ENCODE data around the gene ARHGAP42. TPM values are rescaled to one million over a fixed set of nuclear protein-coding genes. Genes with fewer than 3 reads are reported as not detected.

The ARHGAP42 gene
- total and polyA plus RNA-seq, 2 of the 13 experiments (the other 11 are each of a cell fraction or from before 2014, with no cell fraction given), result 2.5 to 4.3 TPM

GRCh38 chr11:100791103-100791502, 104.0 kb downstream of the ARHGAP42 start (continued):
- no peak for TF ChIP-seq REL (CRISPR knock-in tag; conservative IDR thresholded peaks at IDR 0.05)
- no peak for TF ChIP-seq ARNT (IDR thresholded peaks at IDR 0.05)
- TF ChIP-seq GPBP1L1 (CRISPR knock-in tag; IDR thresholded peaks at IDR 0.05), result no peak
- no peak for TF ChIP-seq YY1 (IDR thresholded peaks at IDR 0.05; ENCODE audit: insufficient read depth, insufficient replicate concordance, low read depth, low read length)
- TF ChIP-seq, protein P1, sequence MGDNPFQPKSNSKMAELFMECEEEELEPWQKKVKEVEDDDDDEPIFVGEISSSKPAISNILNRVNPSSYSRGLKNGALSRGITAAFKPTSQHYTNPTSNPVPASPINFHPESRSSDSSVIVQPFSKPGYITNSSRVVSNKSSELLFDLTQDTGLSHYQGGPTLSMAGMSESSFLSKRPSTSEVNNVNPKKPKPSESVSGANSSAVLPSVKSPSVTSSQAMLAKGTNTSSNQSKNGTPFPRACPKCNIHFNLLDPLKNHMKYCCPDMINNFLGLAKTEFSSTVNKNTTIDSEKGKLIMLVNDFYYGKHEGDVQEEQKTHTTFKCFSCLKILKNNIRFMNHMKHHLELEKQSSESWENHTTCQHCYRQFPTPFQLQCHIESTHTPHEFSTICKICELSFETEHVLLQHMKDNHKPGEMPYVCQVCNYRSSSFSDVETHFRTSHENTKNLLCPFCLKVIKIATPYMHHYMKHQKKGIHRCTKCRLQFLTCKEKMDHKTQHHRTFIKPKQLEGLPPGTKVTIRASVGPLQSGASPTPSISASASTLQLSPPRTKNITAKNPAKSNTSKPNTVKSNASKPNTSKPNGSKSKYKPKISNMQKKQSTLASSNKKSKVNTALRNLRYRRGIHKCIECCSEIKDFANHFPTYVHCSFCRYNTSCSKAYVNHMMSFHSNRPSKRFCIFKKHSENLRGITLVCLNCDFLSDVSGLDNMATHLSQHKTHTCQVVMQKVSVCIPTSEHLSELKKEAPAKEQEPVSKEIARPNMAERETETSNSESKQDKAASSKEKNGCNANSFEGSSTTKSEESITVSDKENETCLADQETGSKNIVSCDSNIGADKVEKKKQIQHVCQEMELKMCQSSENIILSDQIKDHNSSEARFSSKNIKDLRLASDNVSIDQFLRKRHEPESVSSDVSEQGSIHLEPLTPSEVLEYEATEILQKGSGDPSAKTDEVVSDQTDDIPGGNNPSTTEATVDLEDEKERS (CRISPR knock-in tag; IDR thresholded peaks at IDR 0.05), result no peak
- TF ChIP-seq RAD51 (IDR thresholded peaks at IDR 0.05; ENCODE audit: borderline replicate concordance), result no peak
- TF ChIP-seq NPAS2 (CRISPR knock-in tag; IDR thresholded peaks at IDR 0.05; ENCODE audit: borderline replicate concordance), result no peak
- TF ChIP-seq ZNF614 (CRISPR knock-in tag; IDR thresholded peaks at IDR 0.05; ENCODE audit: borderline replicate concordance), result no peak
- TF ChIP-seq NFATC3 (CRISPR knock-in tag; IDR thresholded peaks at IDR 0.05), result no peak
- TF ChIP-seq SALL1 (CRISPR knock-in tag; IDR thresholded peaks at IDR 0.05), result no peak
- TF ChIP-seq AGO1 (IDR thresholded peaks at IDR 0.05; ENCODE audit: low read depth, low read length, poor library complexity, severe bottlenecking), result no peak

Measured in HepG2 (cell line).